Uterine smooth muscle cell (primary cell): ENCODE results near the gene KLB. TPM values are rescaled to one million over a fixed set of nuclear protein-coding genes. Genes with fewer than 3 reads are reported as not detected.

ENCODE experiments used
- total RNA-seq: library from RNA; depleted of rRNA; stranded (reverse); fragments of >200 nt; gene quantifications from 2 replicates; pipeline ENCODE4 v1.2.3, GENCODE V29; 2014

Gene KLB
- not detected in 2 replicates for total RNA-seq

DNA sequence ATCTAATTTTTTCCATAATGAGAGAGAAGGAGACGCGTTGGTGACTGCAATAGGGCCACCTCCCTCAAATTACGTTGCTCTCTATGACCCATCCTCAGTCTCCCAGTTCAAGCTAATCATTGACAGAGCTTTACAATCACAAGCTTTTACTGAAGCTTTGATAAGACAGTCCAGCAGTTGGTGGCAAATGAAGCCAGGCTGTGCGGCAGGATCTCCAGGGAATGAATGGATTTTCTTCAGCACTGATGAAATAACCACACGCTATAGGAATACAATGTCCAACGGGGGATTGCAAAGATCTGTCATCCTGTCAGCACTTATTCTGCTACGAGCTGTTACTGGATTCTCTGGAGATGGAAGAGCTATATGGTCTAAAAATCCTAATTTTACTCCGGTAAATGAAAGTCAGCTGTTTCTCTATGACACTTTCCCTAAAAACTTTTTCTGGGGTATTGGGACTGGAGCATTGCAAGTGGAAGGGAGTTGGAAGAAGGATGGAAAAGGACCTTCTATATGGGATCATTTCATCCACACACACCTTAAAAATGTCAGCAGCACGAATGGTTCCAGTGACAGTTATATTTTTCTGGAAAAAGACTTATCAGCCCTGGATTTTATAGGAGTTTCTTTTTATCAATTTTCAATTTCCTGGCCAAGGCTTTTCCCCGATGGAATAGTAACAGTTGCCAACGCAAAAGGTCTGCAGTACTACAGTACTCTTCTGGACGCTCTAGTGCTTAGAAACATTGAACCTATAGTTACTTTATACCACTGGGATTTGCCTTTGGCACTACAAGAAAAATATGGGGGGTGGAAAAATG is at the start of gene KLB:
TSS of gene KLB (plus strand) at position 168 of the 821 bp plus-strand sequence. CDS start at position 188, 20 bp downstream.

DNA sequence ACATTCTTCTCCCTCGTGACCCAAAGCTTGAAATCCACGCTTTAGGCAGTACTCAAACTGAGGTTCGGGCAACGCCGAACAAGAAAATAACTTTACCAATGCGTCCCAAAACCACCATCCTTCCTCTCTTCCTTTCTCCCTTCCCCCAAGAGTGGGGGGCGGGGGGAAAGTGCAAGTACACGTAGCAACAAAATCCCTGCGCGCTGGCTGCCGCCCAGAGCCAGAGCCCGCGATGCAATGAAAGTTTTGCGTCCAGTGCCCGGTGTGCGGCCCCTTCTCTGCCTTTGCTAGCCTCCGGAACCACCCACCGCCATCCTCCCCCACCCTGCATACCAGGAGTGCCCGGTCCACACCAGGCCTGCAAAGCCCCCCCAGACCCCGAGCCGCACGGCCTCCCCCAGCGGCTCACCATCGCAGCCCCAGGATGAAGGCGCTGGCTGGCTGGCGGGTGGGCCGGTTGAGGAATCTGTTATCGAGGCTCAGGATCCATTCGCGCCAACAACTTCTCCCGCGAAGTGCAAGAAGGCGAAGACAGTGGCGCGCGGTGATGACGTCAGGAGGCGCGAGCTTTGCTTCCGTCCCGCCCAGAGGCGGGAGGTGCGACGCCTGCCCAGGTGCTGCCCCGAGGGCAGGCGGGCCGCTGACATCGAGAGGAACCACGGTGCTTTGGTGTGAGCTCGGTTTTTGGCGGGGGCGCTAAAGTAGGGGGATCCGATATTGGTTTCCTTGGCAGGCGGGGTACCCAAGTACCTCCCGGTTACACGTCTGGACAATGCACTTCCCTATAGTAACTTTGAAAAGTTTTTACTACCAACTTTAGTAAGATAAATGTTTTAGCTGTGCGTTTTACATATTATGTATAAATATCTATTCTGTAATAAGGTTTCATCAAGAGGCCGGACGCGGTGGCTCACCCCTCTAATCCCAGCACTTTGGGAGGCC is 40.6 kb upstream of the KLB start, which contains the start of gene RFC1:
TSS of gene RFC1 (minus strand) at position 533 of the 942 bp plus-strand sequence. CDS start at position 412, 121 bp downstream.

GRCh38 chr4:39458505-39459300 is 52.0 kb downstream of the KLB start, which contains the start of the genes LIAS and RPL9:
TSS of gene LIAS (plus strand) at chr4:39459056. CDS start at chr4:39459118, 62 bp downstream.
TSS of gene RPL9 (minus strand) at chr4:39458922. CDS start at chr4:39458439, 483 bp downstream.

Other genes with a start within 250 kb of the KLB start
- 38.0 and 52.4 TPM in 2 replicates for gene WDR19, start 224.4 kb upstream of the KLB start, total RNA-seq
- gene RFC1, start 40.6 kb upstream of the KLB start, total RNA-seq: 63.2 and 93.0 TPM in 2 replicates
- gene RPL9, start 52.0 kb downstream of the KLB start, total RNA-seq: 2,337 and 2,625 TPM in 2 replicates
- gene LIAS, start 52.1 kb downstream of the KLB start, total RNA-seq: 6.4 and 8.2 TPM in 2 replicates
- 665 and 779 TPM in 2 replicates for gene UGDH, start 120.5 kb downstream of the KLB start, total RNA-seq
- gene SMIM14, start 231.9 kb downstream of the KLB start, total RNA-seq: 47.9 and 61.6 TPM in 2 replicates